Pons (tissue), 1 donor: Measurements from ENCODE around the gene NVL.
A peak's percentile ranks its signal among the peaks of the same experiment; 100 is the strongest.
"Not testable (repeated sequence)": the region's sequence is repeated elsewhere in the genome, so short reads cannot be mapped to it uniquely, and the experiment has no call there.

ENCODE experiments used
- DNase-seq: peaks from one replicate; pipeline ENCODE4 v3.0.0-alpha.2; 2016; ENCODE audit warnings: low spot score

Gene NVL

GRCh38 chr1:224235813-224236493 lies 94.0 kb downstream of the NVL start:
- no peak for DNase-seq

DNA sequence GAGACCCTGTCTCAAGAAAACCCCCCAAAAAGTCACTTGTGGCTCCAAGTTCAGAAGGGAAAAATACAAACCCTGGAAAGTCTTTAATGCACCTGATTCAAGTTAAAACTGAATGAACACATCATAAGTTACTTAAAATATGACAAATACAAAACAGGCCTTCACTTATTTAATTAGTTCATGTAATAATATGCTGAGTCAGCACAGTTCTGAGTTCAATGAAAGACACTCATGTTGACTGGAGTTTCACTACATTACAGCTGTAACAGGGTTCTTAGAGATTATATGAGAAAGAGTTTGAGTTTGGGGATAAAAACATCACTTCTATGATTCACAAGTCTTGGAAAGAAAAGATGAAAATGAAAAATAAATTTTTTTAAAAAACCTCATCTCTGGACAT lies 96.0 kb downstream of the NVL start:
- DNase-seq: no peak

DNA sequence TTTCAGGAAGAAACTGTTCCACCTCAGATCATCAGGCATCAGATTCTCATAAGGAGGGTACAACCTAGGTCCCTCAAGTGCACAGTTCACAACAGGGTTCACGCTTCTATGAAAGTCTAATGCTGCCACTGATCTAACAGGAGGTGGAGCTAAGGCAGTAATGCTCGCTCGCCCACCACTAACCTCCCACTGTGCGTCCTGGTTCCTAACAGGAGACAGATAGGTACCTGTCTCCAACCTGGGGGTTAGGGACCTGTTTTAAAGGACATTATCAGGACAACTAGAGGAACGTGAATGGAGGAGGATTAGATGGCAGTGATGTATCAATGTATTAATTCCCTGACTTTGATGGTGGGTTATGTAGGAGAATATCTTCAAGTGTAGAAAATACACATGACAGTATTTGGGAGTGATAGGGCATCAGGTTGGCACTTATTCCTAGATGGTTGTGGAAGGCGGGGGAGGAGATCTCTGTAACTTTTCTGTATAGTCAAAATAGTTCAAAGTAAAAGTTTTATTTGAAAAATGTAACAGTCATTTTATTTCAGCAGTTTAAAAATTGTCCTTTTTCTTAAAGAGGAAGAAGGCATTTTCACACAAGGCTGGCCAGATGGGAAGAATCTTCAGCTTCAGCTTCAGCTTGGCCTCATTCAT lies 103.0 kb downstream of the NVL start:
- DNase-seq: no peak

DNA sequence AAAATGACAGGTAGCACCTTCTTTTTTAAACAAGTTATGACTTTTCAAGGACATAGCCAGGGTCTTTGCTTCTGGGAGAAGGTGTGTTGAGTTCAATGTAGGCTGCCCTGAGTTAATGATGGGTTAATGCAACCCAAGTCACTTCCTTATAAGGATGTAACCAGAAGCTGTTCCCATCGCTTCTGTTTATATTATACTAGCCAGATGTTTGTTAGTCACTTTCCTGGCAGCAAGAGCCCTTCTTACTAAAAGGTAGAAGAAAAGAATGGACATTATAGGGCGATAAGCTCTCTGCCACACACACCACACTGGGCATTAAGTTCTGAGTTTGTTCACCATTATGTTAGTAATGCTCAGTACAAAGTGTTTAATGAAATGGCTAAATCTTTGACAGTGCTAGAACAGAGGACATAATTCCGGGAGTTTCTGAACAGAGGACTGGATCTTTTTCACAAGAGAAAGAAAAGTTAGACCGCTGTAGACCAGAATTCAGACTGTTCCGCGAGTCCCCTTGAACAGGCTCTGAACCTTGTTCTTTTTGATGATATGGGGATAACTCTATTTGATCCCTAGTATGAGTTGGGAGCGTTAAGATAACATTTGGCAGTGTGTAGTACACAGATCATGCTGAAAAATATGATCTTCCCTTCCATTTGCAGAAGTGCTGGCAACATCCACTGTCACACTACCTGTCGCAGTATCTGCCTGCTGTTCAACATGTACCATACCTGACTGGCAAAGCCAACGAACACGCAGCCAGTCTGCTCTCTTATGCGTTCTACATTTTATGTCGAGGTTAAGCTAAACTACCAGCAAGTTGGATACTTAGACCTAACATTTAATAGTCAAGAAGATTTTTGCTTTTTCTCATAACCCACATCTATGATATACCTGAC lies 105.9 kb downstream of the NVL start:
- no peak for DNase-seq

GRCh38 chr1:224219612-224220059 lies 110.3 kb downstream of the NVL start:
- no peak for DNase-seq

DNA sequence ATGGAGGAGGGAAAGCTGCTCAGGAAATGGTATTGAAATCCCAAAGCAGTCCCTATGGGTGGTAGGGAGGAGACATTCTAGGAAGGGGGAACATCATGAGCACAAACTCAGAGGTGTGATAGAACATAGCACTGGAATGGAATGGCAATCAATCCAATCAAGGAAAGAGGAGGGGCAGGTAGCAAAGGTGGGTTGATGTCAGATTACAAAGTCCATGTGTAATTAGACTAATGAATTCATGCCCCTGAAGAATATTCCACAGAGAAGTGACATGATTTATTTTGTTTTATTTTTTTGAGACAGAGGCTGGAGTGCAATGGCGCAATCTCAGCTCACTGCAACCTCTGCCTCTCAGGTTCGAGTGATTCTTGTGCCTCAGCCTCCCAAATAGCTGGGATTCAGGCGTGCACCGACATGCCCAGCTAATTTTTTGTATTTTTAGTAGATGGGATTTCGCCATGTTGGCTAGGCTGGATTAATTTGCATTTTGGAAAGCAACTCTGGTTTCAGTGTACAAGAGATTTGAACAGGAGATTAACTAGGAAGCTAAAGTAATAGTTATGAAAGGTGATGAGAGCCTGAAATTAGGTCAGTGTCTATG lies 110.9 kb downstream of the NVL start:
- DNase-seq: no peak

GRCh38 chr1:224217655-224218623 lies 112.0 kb downstream of the NVL start:
- no peak for DNase-seq

GRCh38 chr1:224216382-224216781 lies 113.6 kb downstream of the NVL start:
- DNase-seq: no peak

DNA sequence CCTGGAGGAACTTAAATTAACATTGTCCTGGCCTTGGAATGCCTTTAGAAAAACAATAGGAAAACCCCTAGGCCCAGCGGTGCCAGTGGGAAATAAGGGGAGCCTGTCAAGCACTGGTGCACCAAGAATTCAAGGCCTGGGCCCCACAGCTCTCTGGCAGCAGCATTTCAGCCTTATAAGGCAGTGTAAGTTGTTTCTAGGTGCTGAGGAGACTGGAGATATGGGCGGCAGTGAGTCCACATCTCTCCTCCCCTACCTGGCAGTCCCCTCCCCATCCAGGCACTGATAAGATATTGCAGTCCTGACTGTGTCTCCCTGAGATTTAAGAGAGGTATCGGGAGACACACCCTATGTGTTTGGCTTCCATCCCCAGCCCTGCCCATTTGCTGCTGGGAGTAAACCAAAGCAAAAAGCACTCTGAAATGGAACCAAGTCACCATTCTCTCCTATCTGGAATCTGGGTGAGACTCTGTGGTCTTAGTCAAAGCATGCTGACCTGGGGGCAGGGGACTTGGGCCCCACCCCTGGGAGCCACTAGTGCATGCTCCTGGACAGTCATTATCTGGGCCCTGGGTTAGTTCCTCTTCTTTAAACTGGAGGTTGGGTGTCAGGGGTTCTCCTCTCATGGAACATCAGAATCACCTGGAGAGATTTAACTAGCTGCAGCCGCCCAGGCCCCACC lies 116.4 kb downstream of the NVL start:
- DNase-seq: no peak

DNA sequence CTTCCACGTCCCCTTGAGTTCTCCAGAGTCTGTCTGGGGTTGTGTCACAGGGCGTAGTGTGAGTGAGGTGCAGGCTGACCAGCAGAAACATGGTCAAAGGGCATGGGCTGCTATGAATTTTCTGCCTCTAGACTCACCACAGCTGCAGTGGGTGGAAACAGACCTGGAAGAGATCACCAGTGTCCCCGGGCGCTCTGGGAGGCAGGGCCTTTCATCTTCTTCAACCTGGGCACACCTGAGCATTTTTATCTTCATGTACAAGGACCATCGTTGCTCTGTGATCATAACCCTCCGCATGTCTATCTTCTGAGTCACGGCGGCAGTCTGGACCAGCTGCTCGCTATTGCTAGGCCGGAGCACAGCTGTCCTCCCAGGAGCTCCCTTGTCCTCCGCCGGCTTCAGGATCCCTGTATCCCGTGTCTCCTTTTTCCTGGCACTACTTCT lies 117.3 kb downstream of the NVL start:
- DNase-seq: no peak

- no peak for DNase-seq
These were observed 118.6 kb downstream of the NVL start for GRCh38 chr1:224211206-224211962.

GRCh38 chr1:224205931-224206538 lies 123.9 kb downstream of the NVL start:
- DNase-seq: not testable (repeated sequence)

- peak; percentile 49 for DNase-seq
These were observed 124.5 kb downstream of the NVL start for GRCh38 chr1:224205438-224205840.

DNA sequence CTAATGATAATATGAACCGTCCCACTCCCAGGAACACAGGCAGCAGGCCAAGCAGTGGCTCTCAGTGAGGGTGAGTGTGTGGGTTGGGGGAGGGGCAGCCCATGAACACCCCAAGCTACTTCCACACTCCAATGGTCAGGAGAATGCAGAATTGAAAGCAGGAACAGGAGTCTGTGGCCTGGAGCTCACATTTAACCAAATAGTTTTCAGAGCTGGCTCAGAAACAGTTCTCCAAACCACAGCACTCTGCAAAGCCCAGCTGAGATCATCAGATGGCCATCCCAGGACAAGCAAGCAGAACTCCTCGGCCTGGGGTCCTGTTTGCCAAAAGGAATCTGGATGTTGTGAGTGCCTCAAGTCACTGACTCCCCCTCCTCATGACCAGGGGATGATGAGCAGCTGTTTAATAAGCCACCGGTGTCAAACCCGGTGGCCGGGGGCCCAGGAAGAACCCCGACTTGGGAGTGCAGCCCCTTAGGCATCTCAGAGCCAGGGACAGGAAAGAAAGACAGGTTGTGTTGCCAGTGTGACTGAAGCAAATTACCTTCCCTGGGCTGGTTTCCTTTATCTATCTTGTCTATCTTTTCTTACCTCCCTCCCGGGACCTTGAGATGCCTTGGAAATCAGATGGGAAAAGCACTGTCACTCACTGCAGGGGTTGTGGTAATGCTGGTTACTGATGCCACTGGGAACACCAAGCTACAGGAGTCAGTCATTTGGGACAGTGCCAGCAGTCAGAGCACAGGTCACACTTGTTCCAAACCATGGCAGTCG lies 126.5 kb downstream of the NVL start:
- DNase-seq: peak; percentile 84

DNA sequence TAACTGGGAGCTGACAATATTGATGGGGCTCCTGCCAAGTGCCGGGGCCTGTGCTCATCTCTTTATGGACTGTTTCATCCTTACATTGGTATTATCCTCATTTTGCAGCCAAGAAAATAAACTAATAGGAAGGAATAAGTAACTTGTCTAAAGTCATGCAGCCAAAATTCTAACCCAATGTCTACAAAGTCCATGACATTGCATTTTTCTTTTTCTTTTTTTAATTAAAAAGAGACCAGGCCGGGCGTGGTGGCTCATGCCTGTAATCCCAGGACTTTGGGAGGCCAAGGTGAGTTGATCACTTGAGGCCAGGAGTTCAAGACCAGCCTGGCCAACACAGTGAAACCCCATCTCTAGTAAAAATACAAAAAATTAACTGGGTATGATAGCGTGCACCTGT lies 128.1 kb downstream of the NVL start:
- DNase-seq: no peak

DNA sequence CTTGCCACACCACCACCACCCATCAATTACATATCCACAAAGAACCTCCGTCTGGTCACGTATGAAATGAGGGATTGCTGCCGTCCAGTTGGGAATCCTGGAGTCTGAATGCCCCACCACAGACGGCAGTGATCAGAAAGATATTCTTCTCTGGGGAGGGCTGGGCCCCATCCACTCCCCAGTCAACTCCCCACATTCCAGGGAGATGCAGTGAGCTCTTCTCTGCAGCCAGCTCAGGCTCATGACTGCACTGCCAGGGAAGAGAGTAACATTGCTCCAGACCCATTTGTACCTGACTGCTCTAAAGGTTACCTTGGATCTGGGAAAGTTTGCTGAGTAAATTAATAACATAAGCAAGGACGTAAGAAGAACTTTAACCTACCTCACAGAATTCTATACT lies 128.6 kb downstream of the NVL start:
- DNase-seq: no peak

DNA sequence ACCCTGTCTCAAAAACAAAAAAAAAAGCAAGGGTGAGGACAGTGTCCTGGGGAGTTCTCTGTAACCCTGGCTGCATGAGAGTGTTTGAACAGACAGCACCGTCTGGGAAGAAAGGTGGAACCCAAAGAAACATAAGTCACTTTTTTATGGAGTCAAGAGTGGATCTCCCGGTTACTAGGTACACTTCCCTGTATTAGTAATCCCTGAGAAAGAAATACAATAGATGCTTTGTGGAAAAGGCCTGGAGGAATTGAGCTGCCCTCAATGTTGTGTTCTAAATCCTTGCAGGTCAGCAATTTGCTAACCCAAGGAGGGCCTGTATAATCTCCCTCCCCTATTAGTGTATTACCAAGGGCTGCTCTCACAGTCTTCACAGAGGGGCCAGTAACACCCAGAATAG lies 130.3 kb downstream of the NVL start:
- no peak for DNase-seq

DNA sequence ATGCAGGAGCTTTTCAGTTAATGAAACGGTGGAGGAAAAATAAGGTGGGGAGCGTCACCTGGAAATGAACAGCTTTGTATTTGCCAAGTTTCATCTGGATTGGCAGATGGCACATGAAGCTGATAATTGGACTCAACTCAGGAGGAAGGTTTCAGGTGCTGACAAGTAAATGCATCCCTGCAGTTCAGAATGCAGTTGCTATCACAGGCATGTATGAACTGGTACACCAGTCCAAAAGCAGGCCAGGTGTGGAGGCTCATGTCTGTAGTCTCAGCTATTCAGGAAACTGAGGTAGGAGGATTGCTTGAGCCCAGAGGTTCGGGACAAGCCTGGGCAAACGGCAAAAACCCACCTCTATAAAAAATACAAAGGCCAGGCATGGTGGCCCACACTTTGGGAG lies 131.4 kb downstream of the NVL start:
- no peak for DNase-seq
